ENCODE measurements around the gene MYH11.
A peak's percentile ranks its signal among the peaks of the same experiment; 100 is the strongest.
"Not testable (repeated sequence)": the region's sequence is repeated elsewhere in the genome, so short reads cannot be mapped to it uniquely, and the experiment has no call there.

Gene MYH11

DNA sequence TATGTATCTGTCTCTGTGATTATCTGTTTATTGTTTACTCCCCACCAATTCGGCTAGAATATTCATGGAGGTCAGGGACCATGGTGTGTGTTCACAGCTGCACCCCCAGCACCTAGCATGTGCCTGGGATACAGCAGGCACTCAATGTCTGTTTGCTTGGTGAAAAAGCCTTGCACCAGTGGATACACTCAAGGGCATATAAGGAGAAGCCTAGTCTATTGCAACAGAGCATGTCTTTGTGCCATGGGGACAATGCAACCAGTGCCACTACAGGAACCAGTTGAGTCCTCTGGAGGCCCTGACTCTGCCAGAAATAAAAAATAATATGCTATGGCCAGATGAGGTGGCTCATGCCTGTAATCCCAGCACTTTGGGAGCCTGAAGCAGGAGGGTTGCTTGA lies 113.2 kb downstream of the MYH11 start:
- no peak for DNase-seq

DNA sequence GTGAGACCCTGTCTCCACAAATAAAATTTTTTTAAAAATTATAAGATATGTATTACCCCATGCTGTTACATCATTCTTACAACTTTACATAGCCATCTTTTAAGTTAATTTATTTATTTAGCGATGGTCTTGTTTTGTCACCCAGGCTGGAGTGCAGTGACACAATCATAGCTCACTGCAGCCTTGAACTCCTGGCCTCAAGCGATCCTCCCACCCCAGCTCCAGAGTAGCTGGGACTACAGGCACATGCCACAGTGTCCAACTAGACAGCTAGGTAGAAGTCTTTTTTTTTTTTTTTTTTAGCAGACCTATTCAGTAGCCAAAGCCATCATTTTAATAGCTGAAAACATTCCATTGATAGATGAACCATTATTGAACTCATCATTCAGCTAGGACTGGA lies 114.1 kb downstream of the MYH11 start:
- DNase-seq, result no peak

DNA sequence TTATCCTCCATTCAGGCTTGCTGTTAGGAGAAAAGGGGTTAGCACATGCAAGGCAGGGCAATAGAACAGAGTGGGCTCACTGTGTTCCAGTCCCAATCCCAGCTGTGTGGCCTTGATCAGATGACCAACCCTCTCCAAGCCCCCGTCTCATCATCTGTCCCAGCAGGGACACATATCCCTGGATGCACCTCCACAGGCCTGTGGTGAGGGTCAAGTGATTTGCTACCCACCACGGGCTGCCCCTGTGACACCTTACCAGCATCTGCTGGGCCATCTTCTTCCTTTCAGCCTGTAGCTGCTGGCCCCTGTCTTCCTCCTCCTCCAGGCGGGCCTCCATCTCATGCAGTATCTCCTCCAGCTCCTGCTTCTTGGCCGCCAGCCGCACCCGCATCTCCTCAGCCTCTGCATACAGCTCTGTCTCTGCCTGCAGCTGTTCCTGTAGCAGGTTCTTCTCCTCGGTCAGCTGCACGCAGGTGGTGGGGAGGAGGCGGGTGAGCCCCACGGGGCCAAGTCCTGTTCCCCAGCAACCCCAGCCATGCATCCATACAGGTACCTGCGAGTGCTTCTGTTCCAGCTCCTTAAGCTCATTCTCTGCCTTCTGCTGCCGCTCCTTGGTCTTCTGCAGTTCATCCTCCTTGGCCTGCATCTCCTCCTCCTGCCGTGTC lies 115.5 kb downstream of the MYH11 start:
- no peak for DNase-seq

DNA sequence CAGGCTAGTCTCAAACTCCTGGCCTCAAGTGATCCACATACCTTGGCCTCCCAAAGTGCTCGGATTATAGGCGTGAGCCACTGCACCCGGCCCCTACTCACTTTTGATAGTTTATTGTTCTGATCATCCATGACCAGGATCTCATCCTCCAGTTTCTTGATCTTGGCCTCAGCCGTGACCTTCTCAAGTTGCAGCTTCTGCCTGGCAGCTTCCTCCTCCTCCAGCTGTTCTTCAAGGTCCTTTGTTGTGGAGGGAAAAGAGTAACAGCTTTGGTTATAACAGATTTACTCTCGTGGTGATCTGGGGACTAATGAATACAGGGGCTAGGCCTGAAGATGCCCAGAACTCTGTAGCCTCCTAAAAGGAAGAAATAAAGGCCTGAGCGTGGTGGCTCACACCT lies 116.9 kb downstream of the MYH11 start:
- DNase-seq, result no peak

DNA sequence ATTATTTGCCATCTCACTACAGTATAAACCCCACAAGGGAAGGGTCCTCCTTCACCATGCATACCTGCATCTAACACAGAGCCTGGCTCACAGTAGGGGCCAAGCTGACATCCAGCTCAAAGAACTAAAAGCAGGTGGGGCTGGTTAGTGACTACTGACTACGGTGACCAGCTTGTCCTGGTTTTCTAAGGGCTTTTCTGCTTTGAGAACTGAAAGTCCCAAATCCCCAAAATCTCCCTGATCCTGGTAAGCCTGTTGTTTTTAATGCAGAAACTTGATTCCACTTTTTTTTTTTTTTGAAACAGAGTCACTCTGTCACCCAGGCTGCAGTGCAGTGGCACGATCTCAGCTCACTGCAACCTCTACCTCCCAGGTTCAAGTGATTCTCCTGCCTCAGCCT lies 117.4 kb downstream of the MYH11 start:
- no peak for DNase-seq

DNA sequence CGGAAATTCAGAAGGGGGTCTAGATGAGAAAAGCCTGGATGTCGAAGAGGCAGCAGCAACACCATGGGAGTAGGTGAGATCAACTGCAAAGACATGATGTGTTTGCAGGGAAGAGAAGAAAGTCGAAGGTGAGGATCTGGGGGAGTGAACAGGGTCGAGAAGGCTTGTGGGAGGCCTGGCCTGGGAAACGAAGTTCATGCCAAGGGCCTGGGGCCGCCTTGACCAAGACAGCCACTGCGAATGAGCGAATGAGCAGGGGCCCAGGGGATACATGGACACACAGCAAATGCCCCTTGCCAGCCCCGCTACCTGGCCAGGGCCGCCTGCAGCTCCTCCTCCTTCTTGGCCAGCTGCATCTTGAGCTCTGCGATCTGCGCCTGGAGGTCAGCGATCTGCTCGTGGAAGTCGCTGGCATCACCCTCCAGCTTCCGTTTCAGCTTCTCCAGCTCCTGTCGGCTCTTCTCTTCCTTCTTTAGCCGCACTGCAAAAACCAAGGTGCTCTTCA lies 119.6 kb downstream of the MYH11 start:
- DNase-seq, result no peak

DNA sequence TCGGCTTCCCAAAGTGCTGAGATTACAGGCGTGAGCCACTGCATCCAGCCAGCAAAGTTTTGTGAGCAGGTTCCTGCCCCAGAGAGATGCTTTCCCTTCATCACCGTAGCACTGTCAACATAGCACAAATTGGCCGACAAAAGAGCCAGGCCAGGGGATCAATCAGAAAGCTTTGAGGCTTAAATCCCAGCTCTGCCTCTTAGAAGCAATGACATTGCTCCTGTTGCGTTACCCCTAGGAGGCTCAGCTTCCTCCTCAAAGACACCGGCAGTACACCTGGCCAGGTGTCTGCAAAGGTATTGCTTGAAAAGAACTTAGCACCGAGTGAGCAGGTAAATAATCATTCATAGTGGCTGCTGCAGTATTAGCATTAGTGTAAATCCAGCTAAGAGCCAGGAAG lies 120.3 kb downstream of the MYH11 start:
- DNase-seq, result no peak

DNA sequence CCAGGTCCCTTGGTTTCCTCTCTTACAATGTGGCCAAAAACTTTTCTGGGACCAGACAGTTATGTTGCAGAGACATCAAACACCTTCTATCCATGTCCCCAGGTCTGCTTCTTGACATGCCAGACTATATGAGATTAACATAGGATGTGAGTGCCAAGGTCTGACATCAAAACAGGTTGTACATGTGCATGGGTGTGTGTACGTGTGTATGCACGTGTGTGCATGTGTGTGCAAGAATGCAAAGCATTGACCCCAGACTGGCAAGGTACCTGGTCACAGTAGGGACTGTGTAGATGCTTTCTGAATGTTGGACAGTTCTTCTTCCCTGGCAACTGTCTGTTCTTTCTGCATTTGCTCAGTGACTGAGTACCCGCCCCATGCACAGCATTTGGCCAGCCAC lies 121.2 kb downstream of the MYH11 start:
- no peak for DNase-seq

DNA sequence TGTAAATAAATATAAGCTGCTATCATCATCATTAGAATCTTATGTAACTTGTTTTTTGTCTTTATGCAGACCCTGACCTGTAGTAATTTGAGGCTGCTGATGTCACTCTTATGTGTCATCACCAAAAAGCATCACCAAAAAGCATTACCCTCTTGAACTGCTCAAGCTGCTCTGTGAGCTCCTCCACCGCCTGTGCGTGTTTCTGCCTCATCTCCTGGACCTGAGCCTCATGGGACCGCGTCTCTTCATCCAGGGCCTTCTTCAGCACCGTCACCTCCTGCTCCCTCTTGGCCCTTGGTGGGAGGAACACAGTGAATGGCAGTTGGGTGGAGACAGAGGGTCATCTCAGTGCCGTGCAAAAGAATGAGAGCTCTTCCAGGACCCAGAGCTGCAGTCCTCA lies 124.4 kb downstream of the MYH11 start:
- DNase-seq, result no peak

DNA sequence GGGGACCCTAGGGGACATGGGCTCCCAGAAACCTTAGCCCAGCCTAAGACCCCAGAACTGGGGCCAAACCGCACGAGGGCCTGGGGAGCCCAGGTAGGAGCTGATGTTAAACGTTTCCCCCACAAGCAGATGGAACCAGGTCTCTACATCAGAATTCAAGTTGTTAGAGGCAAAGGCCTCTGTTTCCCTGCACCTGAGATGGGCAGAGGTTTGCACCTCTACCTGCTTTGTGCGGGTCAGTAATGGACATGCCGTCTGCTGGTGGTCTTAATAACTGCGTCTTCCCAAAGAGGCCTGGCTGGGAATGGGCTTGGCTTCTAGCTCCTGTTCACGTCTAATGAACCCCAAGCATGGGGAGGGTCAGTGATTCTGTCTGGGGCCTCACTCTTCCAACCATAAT lies 127.7 kb downstream of the MYH11 start:
- no peak for DNase-seq

DNA sequence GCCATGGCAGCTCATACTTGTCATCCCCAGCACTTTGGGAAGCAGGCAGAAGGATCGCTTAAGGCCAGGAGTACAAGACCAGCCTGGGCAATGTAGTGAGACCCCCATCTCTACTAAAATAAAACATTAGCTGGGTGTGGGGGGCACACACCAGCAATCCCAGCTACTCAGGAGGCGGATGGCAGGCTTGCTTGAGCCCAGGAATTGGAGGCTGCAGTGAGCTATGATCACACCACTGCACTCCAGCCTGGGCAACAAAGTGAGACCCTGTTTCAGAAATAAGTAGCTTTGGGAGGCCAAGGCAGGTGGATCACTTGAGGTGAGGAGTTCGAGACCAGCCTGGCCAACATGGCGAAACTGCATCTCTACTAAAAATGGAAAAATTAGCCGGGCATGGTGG lies 129.1 kb downstream of the MYH11 start:
- not testable (repeated sequence) for DNase-seq

DNA sequence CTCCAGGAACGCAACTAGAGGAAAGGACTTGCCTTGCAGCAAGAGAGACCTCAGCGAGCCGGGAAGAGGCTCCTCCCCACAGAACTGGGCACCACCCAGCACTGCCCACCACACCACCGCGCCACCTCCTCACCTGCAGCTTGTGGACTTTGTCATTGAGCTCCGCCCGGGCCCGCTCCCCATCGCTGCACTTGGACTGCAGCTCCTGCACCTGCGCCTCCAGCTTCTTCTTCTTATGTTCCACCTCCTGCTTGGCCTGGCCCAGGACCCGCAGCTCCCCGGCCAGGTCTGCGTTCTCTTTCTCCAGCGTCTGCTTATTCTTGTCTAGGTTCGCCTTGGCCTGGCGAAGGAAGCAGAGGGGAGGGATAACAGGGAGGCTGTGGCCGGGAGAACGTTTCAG lies 130.1 kb downstream of the MYH11 start:
- no peak for DNase-seq

DNA sequence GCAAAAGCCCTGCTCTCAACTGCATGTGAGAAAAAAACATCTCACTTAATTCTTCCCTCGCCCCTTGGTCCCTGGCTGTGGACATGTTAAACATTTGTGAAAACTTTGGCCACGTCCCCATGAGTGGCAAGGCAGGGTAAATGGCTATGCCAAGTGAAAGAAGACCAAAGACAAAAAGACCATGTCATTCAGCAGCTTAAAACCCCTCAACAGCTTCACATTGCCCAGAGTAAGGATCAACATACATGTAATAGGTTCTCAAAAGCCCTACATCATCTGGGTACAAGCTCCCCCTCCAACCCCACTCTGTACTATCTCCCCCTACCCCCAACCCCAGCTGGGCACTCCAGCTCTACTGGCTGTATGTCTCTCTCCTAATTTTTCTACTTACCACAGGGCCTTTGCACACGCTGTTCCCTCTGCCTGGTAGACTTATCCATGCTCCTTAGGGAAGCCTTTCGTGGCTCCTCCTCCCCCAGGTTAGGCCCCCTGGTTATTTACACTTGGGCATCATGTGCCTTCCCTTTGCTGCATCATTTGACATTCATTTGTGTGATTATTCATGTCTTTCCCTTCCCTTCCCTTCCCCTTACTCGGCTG lies 131.1 kb downstream of the MYH11 start:
- no peak for DNase-seq

DNA sequence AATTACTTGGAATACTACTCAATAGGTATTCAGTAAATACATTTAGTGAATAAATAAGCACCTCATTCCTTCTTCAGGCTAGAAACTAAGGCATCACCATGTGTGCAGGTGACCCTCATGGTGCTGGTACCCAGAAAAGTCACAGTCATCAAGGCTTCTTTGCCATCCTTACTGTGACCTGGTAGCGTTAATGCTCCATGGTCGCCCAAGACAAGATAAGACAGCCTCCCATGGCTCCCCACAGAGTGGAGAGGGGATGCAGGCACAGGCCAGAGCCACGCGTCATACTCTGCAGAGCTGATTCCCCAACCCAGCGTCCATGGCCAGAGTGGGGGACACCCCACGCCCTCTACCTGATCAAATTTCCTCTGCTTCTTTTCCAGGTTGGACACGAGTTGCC lies 133.0 kb downstream of the MYH11 start:
- DNase-seq, result no peak

DNA sequence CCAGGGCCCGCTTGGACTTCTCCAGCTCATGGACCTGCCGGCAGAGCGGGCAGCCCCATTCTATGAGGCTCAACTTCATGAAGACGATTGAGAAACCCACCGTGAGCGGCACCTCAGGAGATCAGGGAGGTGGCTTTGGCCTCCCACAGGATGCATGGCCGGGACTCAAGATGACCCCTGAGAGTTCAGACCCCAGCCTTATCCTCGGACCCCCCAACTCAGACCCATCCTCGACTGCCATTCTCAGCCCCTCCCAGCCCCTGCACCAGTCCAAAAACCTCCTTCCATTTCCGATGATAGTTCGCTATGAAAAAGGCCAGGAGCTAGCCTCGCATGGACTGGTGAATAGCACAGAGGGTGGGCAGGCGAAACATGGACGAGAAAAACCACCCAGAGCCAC lies 135.8 kb downstream of the MYH11 start:
- no peak for DNase-seq

DNA sequence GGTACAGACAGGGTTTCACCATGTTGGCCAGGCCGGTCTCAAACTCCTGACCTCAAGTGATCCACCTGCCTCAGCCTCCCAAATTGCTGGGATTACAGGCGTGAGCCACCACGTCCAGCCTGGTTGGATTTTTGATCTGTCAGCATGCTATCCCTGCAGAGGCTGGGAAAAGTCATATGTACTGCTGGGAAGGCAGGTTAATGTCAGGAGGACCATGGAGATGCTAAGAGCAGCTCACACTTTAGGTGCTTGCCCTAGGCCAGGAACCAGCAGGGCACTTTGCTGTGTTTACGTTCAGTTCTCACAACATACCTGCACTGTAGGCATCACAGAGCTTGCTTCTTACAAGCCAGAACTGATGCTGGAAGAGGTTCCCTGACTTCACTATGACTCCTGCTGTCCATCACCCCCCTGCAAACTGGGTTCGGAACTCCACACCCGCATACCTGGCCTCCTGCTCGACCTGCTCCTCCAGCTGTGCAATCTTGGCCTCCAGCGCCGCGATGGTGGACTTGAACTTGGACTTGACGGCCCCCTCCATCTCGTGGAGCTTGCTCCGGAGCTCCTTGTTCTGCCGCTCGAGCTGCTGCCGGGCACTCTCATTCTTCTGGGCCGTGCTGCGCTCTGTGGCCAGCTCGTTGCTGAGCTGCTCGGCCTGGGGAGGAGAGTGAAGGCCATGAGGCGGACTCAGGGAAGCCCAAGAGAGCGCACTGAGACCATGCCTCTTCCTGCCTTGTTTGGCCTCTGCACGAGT lies 140.0 kb downstream of the MYH11 start:
- DNase-seq, result no peak

DNA sequence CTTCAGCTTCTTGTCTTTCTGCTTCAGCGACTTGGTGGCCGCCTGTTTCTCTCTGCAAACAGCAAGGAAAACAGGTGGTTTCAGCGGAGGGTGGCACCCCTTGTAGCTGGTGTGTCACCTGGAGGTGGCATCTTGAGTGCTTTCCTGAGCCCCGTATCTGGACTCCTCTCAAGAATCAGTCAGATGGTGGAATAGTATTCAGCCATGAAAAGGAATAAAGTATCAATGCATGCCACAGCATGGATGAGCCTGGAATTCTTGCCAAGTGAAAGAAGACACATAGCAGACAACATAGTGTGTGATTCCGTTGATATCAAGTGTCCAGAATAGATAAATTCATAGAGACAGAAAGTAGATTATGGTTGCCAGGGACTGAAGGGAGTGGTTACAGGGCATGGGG lies 141.6 kb downstream of the MYH11 start:
- no peak for DNase-seq

DNA sequence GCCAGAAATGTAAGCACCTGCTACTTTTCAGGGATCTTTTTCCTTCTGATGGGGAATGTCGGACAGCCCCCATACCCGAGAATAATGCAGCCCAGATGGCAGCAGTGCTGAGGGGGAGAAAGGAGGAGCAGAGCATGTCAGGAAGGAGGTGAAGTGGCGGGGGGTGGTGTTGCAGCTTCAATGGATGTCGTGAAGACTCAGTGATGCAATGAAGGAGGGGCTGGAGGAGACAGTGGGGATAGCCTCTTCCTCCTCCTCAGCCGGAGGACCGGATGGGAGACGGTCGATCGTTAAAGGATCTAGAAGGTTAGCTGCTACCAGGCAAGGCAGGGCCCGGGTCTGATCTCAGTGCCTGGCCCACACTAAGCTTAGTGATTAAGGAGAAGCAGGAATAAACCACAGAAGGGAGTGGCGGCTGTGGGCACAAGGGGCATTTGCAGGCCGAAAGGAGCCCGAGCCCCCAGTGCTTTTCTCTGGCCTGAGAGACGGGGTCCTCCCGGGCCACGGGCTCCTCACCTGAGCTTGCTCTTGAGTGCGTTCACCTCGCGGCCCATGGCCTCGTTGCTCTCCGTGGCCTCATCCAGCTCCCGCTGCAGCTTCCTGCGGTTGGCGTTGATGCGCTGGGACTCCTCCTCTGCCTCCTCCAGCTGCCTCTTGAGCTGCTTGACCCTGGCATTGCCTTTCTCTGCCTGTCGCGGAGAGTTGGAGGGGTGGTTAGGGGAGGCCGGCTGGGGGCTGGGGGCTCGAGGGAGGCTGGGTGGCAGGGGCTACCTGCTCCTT lies 142.2 kb downstream of the MYH11 start:
- no peak for DNase-seq

DNA sequence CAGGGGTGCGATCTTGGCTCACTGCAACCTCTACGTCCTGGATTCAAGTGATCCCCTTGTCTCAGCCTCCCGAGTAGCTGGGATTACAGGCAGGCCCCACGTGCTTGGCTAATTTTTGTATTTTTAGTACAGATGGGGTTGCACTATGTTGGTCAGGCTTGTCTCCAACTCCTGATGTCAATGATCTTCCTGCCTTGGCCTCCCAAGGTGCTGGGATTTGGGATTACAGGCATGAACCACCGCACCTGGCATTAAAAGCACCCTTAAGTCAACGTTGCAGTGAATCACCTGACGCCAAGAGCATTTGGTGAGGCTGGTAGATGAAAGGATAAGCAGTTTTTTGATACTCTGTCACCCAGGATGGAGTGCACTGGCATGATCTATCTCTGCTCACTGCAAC lies 147.8 kb downstream of the MYH11 start:
- no peak for DNase-seq

DNA sequence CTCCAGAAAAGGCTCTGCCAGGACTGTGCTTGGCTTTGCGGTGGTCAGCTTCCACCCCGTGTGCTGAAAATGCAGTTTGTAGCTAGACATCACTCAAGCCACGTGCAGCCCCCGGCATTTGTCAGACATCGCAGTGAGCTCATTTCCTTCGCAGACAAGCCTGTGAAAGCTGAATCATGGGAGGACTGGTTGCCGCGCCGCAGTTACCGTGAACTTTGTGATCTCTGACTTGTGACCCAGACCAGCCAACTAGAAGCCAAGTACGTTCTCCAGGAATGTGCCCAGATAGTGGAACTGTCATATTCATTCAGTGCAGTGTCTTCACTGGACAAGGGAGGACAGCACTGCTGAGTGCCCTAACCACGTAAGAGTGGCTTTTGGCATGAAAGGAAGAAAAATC lies 148.7 kb downstream of the MYH11 start:
- no peak for DNase-seq

DNA sequence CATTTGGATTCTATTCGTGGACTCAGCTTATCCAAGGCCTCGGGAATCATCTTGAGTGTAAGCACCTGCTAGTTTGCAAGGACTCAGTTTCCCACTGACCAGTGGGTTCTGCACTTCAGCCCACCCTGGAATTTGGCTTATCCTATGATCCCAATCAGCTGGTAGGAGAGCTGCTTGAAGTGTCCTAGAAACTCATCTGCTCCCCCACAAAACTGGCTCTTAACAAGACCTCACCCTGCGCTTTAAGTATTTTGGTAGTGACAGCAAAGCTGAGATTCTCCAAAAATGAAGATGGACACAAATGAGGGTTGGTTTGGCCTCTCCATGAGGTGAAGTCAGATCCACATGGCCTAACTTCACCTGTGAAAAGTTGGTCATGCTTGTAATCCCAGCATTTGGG lies 149.5 kb downstream of the MYH11 start:
- DNase-seq, result no peak

DNA sequence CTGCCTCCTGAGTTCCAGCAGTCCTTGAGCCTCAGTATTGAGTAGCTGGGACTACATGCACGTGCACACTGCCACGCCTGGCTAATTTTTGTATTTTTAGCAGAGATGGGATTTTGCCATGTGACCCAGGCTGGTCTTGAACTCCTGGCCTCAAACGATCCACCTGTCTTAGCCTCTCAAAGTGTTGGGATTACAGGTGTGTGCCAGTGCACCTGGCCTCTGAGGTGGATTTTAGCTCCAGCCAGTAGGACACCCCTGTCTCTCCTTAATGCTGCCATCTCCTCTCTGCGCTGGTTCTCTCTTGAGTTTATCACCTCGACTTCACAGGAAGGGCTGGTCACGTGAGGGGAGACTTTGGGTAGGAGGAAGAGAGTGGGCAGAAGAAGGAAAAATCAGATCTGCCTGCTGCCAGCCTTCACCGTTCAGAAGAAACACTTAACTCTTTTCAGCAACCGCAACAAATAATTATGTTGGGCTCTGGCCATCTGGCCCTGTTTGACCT lies 151.7 kb downstream of the MYH11 start:
- no peak for DNase-seq

DNA sequence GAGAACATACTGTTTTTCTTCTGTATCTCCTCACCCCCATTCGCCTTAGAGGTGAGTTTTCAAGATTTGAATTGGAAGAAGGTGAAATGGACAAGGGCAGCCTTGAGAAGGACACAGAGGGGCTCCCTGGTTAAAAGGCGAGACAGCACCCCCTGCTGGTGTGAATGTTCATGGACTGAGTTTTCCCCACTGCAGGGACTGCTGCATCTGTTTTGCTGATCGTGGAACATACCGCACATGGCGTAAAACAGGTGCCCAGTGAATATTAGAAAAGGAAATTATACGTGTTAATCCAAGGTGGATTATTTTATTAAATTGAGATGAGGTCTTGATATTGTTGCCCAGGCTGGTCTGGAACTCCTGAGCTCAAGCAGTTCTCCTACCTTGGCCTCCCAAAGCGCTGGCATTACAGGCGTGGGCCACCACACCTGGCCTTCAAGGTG lies 152.3 kb downstream of the MYH11 start:
- peak; percentile 85 for DNase-seq

All from CD4-positive, alpha-beta T cell treated with Interleukin-17A for 4 hours (primary cell).